Osteoblast (primary cell): ENCODE measurements around the gene RAX. TPM values are rescaled to one million over a fixed set of nuclear protein-coding genes. Genes with fewer than 3 reads are reported as not detected.

ENCODE experiments used
- total RNA-seq: library from RNA; depleted of rRNA; stranded (reverse); fragments of >200 nt; gene quantifications from 2 replicates; pipeline ENCODE4 v1.2.3, GENCODE V29; 2012

RAX gene
- total RNA-seq, 1 donor: not detected

Other genes starting within 250 kb of the RAX start
- gene SEC11C, start 133.6 kb downstream of the RAX start, total RNA-seq: 10.1 and 10.6 TPM in 2 replicates
- gene GRP, start 53.3 kb downstream of the RAX start, total RNA-seq: not detected in 2 replicates
- gene CPLX4, start 45.2 kb upstream of the RAX start, total RNA-seq: not detected in 2 replicates
- gene LMAN1, start 85.8 kb upstream of the RAX start, total RNA-seq: 189 and 210 TPM in 2 replicates